K562 (cell line): ENCODE results near the gene TREH. TPM values are rescaled to one million over a fixed set of nuclear protein-coding genes. Genes with fewer than 3 reads are reported as not detected.

ENCODE experiments used
- BRD9 ChIP-seq: fragments of 450-650 bp; IDR thresholded peaks from 2 replicates; pipeline ENCODE4 v1.6.1; 2018; ENCODE audit warnings: low read depth; ENCODE audit not compliant: partially characterized antibody
- CBX2 ChIP-seq: fragments of 200-600 bp; sonication (generic); IDR thresholded peaks from one replicate; pipeline ENCODE4 v1.6.1; 2012; ENCODE audit warnings: mild to moderate bottlenecking, low read length, inconsistent platforms; ENCODE audit not compliant: insufficient read depth, poor library complexity, severe bottlenecking
- CUX1 ChIP-seq: fragments of 200-800 bp; sonication (Bioruptor generic); IDR thresholded peaks from 2 replicates; pipeline ENCODE4 v1.6.1; 2016; ENCODE audit warnings: missing genetic modification characterization, missing compliant biosample characterization
- ERF ChIP-seq: fragments of 450-650 bp; formaldehyde crosslinking; IDR thresholded peaks from 2 replicates; pipeline ENCODE4 v1.4.0; 2020; ENCODE audit warnings: mild to moderate bottlenecking, mixed read lengths
- ETV1 ChIP-seq: fragments of 450-650 bp; conservative IDR thresholded peaks from 2 replicates; pipeline ENCODE4 v1.6.1; 2016; ENCODE audit warnings: missing genetic modification characterization, control low read depth, low read depth, missing compliant biosample characterization
- FOXJ2 ChIP-seq: fragments of 200-800 bp; sonication (Bioruptor generic); IDR thresholded peaks from 2 replicates; pipeline ENCODE4 v1.6.1; 2016; ENCODE audit warnings: missing genetic modification characterization, missing compliant biosample characterization
- KLF16 ChIP-seq: IDR thresholded peaks from 2 replicates; pipeline ENCODE4 v1.6.1; 2016; ENCODE audit warnings: antibody characterized with exemption
- LCOR ChIP-seq: sonication (generic); formaldehyde crosslinking; IDR thresholded peaks from 2 replicates; pipeline ENCODE4 v1.8.0; 2022; ENCODE audit warnings: mild to moderate bottlenecking, missing genetic modification reagents
- MAX ChIP-seq: sonication (generic); formaldehyde crosslinking; IDR thresholded peaks from 2 replicates; pipeline ENCODE4 v1.9.0; 2022; ENCODE audit warnings: mild to moderate bottlenecking, missing genetic modification reagents
- RBM17 ChIP-seq: fragments of 200-400 bp; formaldehyde crosslinking; IDR thresholded peaks from 2 replicates; pipeline ENCODE4 v1.6.1; 2017; ENCODE audit warnings: low read depth, mild to moderate bottlenecking, low read length, borderline replicate concordance
- SETDB1 ChIP-seq: IDR thresholded peaks from one replicate; pipeline ENCODE4 v1.6.1; 2012; ENCODE audit warnings: low read length, control low read depth, inconsistent platforms
- SIN3A ChIP-seq, 2 experiments: fragments of 150-350 bp in 1 of 2; IDR thresholded peaks; 2 replicates each; pipeline ENCODE4 v1.6.1; 2011 to 2016; ENCODE audit warnings: borderline replicate concordance in 2 of 2, low read depth in 2 of 2, low read length in 2 of 2, mild to moderate bottlenecking in 2 of 2, moderate library complexity in 2 of 2; ENCODE audit not compliant: control insufficient read depth in 1 of 2
- TEAD1 ChIP-seq, 2 experiments: fragments of 450-650 bp in 1 of 2; sonication (generic) in 1 of 2; formaldehyde crosslinking; IDR thresholded peaks; 2 replicates each; pipeline versions ENCODE4 v1.4.0 to v1.8.0; 2020 to 2022; ENCODE audit warnings: mild to moderate bottlenecking in 2 of 2, missing genetic modification reagents in 1 of 2
- WHSC1 ChIP-seq: IDR thresholded peaks from one replicate; pipeline ENCODE4 v1.6.1; 2012; ENCODE audit warnings: low read length, control low read depth, inconsistent platforms
- ZFX ChIP-seq: sonication (generic); formaldehyde crosslinking; IDR thresholded peaks from 2 replicates; pipeline ENCODE4 v1.8.0; 2022; ENCODE audit warnings: mild to moderate bottlenecking, missing genetic modification reagents, moderate library complexity
- ZNF217 ChIP-seq: sonication (generic); formaldehyde crosslinking; IDR thresholded peaks from 2 replicates; pipeline ENCODE4 v1.8.0; 2022; ENCODE audit warnings: mild to moderate bottlenecking, missing genetic modification reagents
- ZNF41 ChIP-seq: fragments of 250-450 bp; sonication (Bioruptor Pico); conservative IDR thresholded peaks from 2 replicates; pipeline ENCODE4 v1.4.0; 2020; ENCODE audit warnings: mild to moderate bottlenecking
- polyA plus RNA-seq, 8 experiments: library from polyadenylated mRNA; depleted of rRNA in 4 of 8; stranded (reverse) in 5 of 8; unstranded in 3 of 8; fragments of >200 nt; fragmentation: Nextera tagmentation in 2 of 8; fragmentation: Illumina TruSeq in 1 of 8; extraction: Ambion mirVana in 2 of 8; extraction: Trizol in 1 of 8; gene quantifications; 2 replicates each; pipeline versions ENCODE4 v1.2.1 to v1.2.3, GENCODE V29; 2011 to 2014; ENCODE audit warnings: inconsistent platforms in 1 of 8, missing spikeins in 1 of 8
- total RNA-seq, 7 experiments: library from RNA; depleted of rRNA in 6 of 7; stranded (reverse); fragments of >200 nt in 6 of 7; fragmentation: Illumina TruSeq in 2 of 7; extraction: Trizol in 2 of 7; gene quantifications; 2 replicates each; pipeline versions ENCODE4 v1.2.1 to v1.2.3, GENCODE V29; 2011 to 2021; ENCODE audit warnings: low replicate concordance in 1 of 7
- TF ChIP-seq, protein P1 (sequence below): fragments of 450-650 bp; IDR thresholded peaks from 2 replicates; pipeline ENCODE4 v1.6.1; 2017; ENCODE audit warnings: antibody characterized with exemption
- TF ChIP-seq, protein P2 (sequence below): fragments of 200-800 bp; sonication (Bioruptor generic); IDR thresholded peaks from 2 replicates; pipeline ENCODE4 v1.6.1; 2017; ENCODE audit warnings: missing genetic modification characterization, missing compliant biosample characterization

The TREH gene
- total and polyA plus RNA-seq, 9 of the 15 experiments (the other 6 are each of a cell fraction or from before 2014, with no cell fraction given): 0.09 to 0.20 (median 0.11) TPM; not detected in 6

- TF ChIP-seq, protein P1, sequence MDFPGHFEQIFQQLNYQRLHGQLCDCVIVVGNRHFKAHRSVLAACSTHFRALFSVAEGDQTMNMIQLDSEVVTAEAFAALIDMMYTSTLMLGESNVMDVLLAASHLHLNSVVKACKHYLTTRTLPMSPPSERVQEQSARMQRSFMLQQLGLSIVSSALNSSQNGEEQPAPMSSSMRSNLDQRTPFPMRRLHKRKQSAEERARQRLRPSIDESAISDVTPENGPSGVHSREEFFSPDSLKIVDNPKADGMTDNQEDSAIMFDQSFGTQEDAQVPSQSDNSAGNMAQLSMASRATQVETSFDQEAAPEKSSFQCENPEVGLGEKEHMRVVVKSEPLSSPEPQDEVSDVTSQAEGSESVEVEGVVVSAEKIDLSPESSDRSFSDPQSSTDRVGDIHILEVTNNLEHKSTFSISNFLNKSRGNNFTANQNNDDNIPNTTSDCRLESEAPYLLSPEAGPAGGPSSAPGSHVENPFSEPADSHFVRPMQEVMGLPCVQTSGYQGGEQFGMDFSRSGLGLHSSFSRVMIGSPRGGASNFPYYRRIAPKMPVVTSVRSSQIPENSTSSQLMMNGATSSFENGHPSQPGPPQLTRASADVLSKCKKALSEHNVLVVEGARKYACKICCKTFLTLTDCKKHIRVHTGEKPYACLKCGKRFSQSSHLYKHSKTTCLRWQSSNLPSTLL: no peak
- TF ChIP-seq SIN3A (IDR thresholded peaks at IDR 0.05; ENCODE audit: borderline replicate concordance in 2 of 2, control insufficient read depth in 1 of 2, low read depth in 2 of 2, low read length in 2 of 2) (no peak), WHSC1 (no peak), TEAD1 (CRISPR knock-in tag; IDR thresholded peaks at IDR 0.05) (no peak), KLF16 (no peak), BRD9 (peak; percentile 52), ZNF41 (CRISPR knock-in tag) (no peak), FOXJ2 (no peak), CBX2 (no peak), ERF (CRISPR knock-in tag) (no peak), ZNF217 (CRISPR knock-in tag) (no peak), RBM17 (no peak), CUX1 (CRISPR knock-in tag) (no peak), LCOR (CRISPR knock-in tag) (no peak), MAX (CRISPR knock-in tag) (no peak), ZFX (no peak), SETDB1 (no peak), ETV1 (tag) (no peak)
- TF ChIP-seq, protein P2, sequence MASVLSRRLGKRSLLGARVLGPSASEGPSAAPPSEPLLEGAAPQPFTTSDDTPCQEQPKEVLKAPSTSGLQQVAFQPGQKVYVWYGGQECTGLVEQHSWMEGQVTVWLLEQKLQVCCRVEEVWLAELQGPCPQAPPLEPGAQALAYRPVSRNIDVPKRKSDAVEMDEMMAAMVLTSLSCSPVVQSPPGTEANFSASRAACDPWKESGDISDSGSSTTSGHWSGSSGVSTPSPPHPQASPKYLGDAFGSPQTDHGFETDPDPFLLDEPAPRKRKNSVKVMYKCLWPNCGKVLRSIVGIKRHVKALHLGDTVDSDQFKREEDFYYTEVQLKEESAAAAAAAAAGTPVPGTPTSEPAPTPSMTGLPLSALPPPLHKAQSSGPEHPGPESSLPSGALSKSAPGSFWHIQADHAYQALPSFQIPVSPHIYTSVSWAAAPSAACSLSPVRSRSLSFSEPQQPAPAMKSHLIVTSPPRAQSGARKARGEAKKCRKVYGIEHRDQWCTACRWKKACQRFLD (CRISPR knock-in tag): 0 out of 2 replicates have a peak, but pooled peaks have one; percentile 48
These were observed 58.2 kb downstream of the TREH start (continued) for GRCh38 chr11:118621071-118621783.
